K562 (cell line): ENCODE data around the gene NCAM2. TPM values are rescaled to one million over a fixed set of nuclear protein-coding genes. Genes with fewer than 3 reads are reported as not detected.

Experiments used
- ATAC-seq: fragments of 200-7000 bp; cut with Tn5 transposase; 3 replicates; pipeline ENCODE4 v1.9.1; 2020; ENCODE audit warnings: moderate library complexity
- BruUV-seq: library from RNA; stranded (reverse); fragments of 400-500 nt; replicated peaks from 2 replicates; lab custom pipeline; 2021; lab: Mats Ljungman, UMichigan
- CTCF ChIA-PET: fragments of 300-600 bp; formaldehyde crosslinking; extraction: SDS; loops from one replicate; lab custom pipeline; 2021; ENCODE audit warnings: low intra/inter-chr PET ratio; lab: Yijun Ruan, JAX
- POLR2A ChIA-PET: fragments of 300-600, 350-650 bp; sonication (Branson Sonifier 250); formaldehyde crosslinking; extraction: SDS; loops from one replicate; lab custom pipeline; 2021; ENCODE audit warnings: antibody characterized with exemption, inconsistent platforms; lab: Yijun Ruan, JAX
- DNase-seq, 4 experiments: peaks; one replicate each; pipeline versions ENCODE4 v3.0.0 to v3.0.0-alpha.2; 2011 to 2018; ENCODE audit warnings: low spot score in 3 of 4, mixed read lengths in 3 of 4; ENCODE audit errors: extremely low read depth in 1 of 4
- FAIRE-seq: peaks from 2 replicates; lab custom pipeline; 2011; peaks lifted over from hg19 to GRCh38; lab: Jason Lieb, UNC
- H2AFZ ChIP-seq: 2 replicates; pipeline ENCODE4 v1.6.0; 2011; ENCODE audit warnings: low read depth, low read length, control low read depth, inconsistent platforms
- H3K27ac ChIP-seq: fragments of 200-600 bp; 3 replicates; pipeline ENCODE4 v1.8.0; 2011; ENCODE audit warnings: low read depth, mild to moderate bottlenecking, control low read depth, inconsistent platforms, low read length, moderate library complexity, mixed read lengths; ENCODE audit errors: extremely low read depth
- H3K27me3 ChIP-seq, 2 experiments: fragments of 300-600 bp in 1 of 2; 2 replicates in 1 of 2; 3 replicates in 1 of 2; pipeline versions ENCODE4 v1.6.0 to v1.8.0; 2011; ENCODE audit warnings: inconsistent platforms in 2 of 2, low read length in 2 of 2, mild to moderate bottlenecking in 1 of 2, mixed read lengths in 1 of 2, moderate library complexity in 1 of 2; ENCODE audit not compliant: control insufficient read depth in 2 of 2, insufficient read depth in 2 of 2
- H3K36me3 ChIP-seq: fragments of 300-600 bp; 3 replicates; pipeline ENCODE4 v1.8.0; 2011; ENCODE audit warnings: mild to moderate bottlenecking, low read length, inconsistent platforms; ENCODE audit not compliant: control insufficient read depth, insufficient read depth
- H3K4me1 ChIP-seq, 2 experiments: fragments of 200-600 bp in 1 of 2; replicated peaks in 1 of 2; 2 replicates in 1 of 2; 3 replicates in 1 of 2; pipeline versions ENCODE4 v1.5.1 to v1.8.0; 2011; ENCODE audit warnings: inconsistent platforms in 2 of 2, low read length in 2 of 2, mild to moderate bottlenecking in 1 of 2, mixed read lengths in 1 of 2, moderate library complexity in 1 of 2; ENCODE audit not compliant: control insufficient read depth in 2 of 2, insufficient read depth in 2 of 2
- H3K4me2 ChIP-seq: 2 replicates; pipeline ENCODE4 v1.6.1; 2011; ENCODE audit warnings: low read length, control low read depth, inconsistent platforms, mixed read lengths; ENCODE audit not compliant: insufficient read depth
- H3K4me3 ChIP-seq: fragments of 200-600 bp; sonication (generic), shearing (Covaris generic); 2 replicates; pipeline ENCODE4 v1.5.1; 2016; ENCODE audit warnings: control low read depth, inconsistent platforms
- H3K79me2 ChIP-seq: fragments of 200-600 bp; 3 replicates; pipeline ENCODE4 v1.8.0; 2011; ENCODE audit warnings: low read length, inconsistent platforms; ENCODE audit not compliant: control insufficient read depth, insufficient read depth
- H3K9ac ChIP-seq, 2 experiments: 2 replicates each; pipeline versions ENCODE4 v1.6.0 to v1.6.1; 2011; ENCODE audit warnings: low read depth in 2 of 2, low read length in 2 of 2, control low read depth in 1 of 2, inconsistent platforms in 1 of 2, mild to moderate bottlenecking in 1 of 2, mixed read lengths in 1 of 2; ENCODE audit not compliant: insufficient read depth in 1 of 2
- H3K9me1 ChIP-seq: one replicate; pipeline ENCODE4 v1.6.0; 2011; ENCODE audit warnings: inconsistent platforms, mild to moderate bottlenecking, low read length, moderate library complexity; ENCODE audit not compliant: control insufficient read depth, insufficient read depth
- H3K9me3 ChIP-seq: replicated peaks from 2 replicates; pipeline ENCODE4 v1.5.1; 2011; ENCODE audit warnings: low read depth, low read length, inconsistent platforms; ENCODE audit not compliant: control insufficient read depth, insufficient read depth
- H4K20me1 ChIP-seq: replicated peaks from 2 replicates; pipeline ENCODE4 v1.6.1; 2011; ENCODE audit warnings: low read length, inconsistent platforms, mixed read lengths; ENCODE audit not compliant: control insufficient read depth, insufficient read depth
- CBX8 ChIP-seq: fragments of 200-600 bp; sonication (generic); IDR thresholded peaks from 2 replicates; pipeline ENCODE4 v1.6.1; 2012; ENCODE audit warnings: borderline replicate concordance, mixed run types, low read depth, mild to moderate bottlenecking, moderate library complexity, mixed read lengths, low read length, control low read depth, inconsistent platforms; ENCODE audit not compliant: poor library complexity, severe bottlenecking; ENCODE audit errors: extremely low read depth
- PHB ChIP-seq: fragments of 250-450 bp; sonication (Bioruptor Pico); IDR thresholded peaks from 2 replicates; pipeline ENCODE4 v1.5.0; 2021
- RBM15 ChIP-seq: fragments of 200-400 bp; formaldehyde crosslinking; IDR thresholded peaks from 2 replicates; pipeline ENCODE4 v1.6.1; 2018; ENCODE audit warnings: mild to moderate bottlenecking, low read length, moderate library complexity; ENCODE audit not compliant: insufficient read depth
- RUNX1 ChIP-seq: sonication (generic); IDR thresholded peaks from 2 replicates; pipeline ENCODE4 v1.6.1; 2016; ENCODE audit warnings: antibody characterized with exemption, low read depth
- ZKSCAN8 ChIP-seq: fragments of 200-800 bp; sonication (Bioruptor generic); IDR thresholded peaks from 2 replicates; pipeline ENCODE4 v1.6.1; 2016; ENCODE audit warnings: missing genetic modification characterization, missing compliant biosample characterization
- ZNF143 ChIP-seq: sonication (generic); formaldehyde crosslinking; IDR thresholded peaks from 2 replicates; pipeline ENCODE4 v1.9.0; 2022; ENCODE audit warnings: mild to moderate bottlenecking, missing genetic modification reagents
- ZNF384 ChIP-seq: IDR thresholded peaks from 2 replicates; pipeline ENCODE4 v1.6.1; 2012; ENCODE audit warnings: low read depth, low read length, improper control_type of control experiment
- ZNF395 ChIP-seq: fragments of 200-800 bp; sonication (Bioruptor generic); IDR thresholded peaks from 2 replicates; pipeline ENCODE4 v1.6.1; 2017; ENCODE audit warnings: missing genetic modification characterization, missing compliant biosample characterization
- ZSCAN32 ChIP-seq: fragments of 450-650 bp; formaldehyde crosslinking; IDR thresholded peaks from 2 replicates; pipeline ENCODE4 v1.4.0; 2020; ENCODE audit warnings: mild to moderate bottlenecking, moderate library complexity
- WGBS: fragments of 100-300 bp; shearing (Covaris generic); methylation state at CpG from one replicate; pipeline ENCODE4 v1.1.6; 2016; ENCODE audit warnings: low coverage, mixed read lengths; ENCODE audit not compliant: insufficient coverage; ENCODE audit errors: missing lambda C conversion rate; 5-methylcytosine and 5-hydroxymethylcytosine counted together
- in situ Hi-C: fragments of 300-500 bp; cut with MboI; formaldehyde crosslinking; loops from 4 replicates; pipeline ENCODE4 v1.15.0; 2018; ENCODE audit warnings: inconsistent platforms, mixed read lengths
- intact Hi-C: fragments of 100-400 bp; cut with micrococcal nuclease; formaldehyde crosslinking; loops from 2 replicates; pipeline ENCODE4 v1.14.2; 2022
- polyA plus RNA-seq, 8 experiments: library from polyadenylated mRNA; depleted of rRNA in 4 of 8; stranded (reverse) in 5 of 8; unstranded in 3 of 8; fragments of >200 nt; fragmentation: Nextera tagmentation in 2 of 8; fragmentation: Illumina TruSeq in 1 of 8; extraction: Ambion mirVana in 2 of 8; extraction: Trizol in 1 of 8; gene quantifications; 2 replicates each; pipeline versions ENCODE4 v1.2.1 to v1.2.3, GENCODE V29; 2011 to 2014; ENCODE audit warnings: inconsistent platforms in 1 of 8, missing spikeins in 1 of 8
- total RNA-seq, 7 experiments: library from RNA; depleted of rRNA in 6 of 7; stranded (reverse); fragments of >200 nt in 6 of 7; fragmentation: Illumina TruSeq in 2 of 7; extraction: Trizol in 2 of 7; gene quantifications; 2 replicates each; pipeline versions ENCODE4 v1.2.1 to v1.2.3, GENCODE V29; 2011 to 2021; ENCODE audit warnings: low replicate concordance in 1 of 7

The NCAM2 gene
- total and polyA plus RNA-seq, 9 of the 15 experiments (the other 6 are each of a cell fraction or from before 2014, with no cell fraction given): 14.0 to 58.2 (median 27.8) TPM

- TF ChIP-seq ZKSCAN8 (CRISPR knock-in tag) (no peak), ZNF395 (no peak), RBM15 (no peak), ZSCAN32 (CRISPR knock-in tag) (no peak), RUNX1 (no peak), PHB (CRISPR knock-in tag) (no peak)
- TF ChIP-seq, all 486 proteins: peak for 0
Observed at GRCh38 chr21:21028275-21028820, 30.1 kb downstream of the NCAM2 start (continued).

DNA sequence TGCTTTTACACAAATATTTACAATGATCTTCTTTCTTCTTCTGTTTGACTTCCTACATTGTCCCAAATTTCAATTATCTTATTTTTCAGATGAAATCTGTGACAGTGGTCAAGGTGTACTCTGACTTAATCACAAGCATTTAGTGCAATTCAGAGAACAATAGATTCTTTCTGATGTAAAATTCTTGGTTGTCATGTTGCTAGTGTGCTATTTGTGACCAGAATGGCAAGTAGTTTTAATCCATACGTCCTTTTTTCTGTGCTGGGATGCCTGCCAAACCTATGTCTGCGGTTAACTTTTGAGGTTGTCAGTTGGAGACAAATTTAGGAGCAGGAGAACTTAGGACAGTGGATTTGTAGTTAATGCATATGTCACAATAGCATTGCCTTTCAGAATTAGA lies 31.0 kb downstream of the NCAM2 start:
- Histone ChIP-seq H3K9ac (no peak overlapping the region), H3K79me2 (no peaks in the 10 kb centered on the region), H3K4me2 (no peak overlapping the region), H3K36me3 (no peaks in the 10 kb centered on the region), H3K4me3 (no peak overlapping the region), H2AFZ (no peak overlapping the region), H3K27ac (no peak overlapping the region), H4K20me1 (no peaks in the 10 kb centered on the region), H3K9me3 (no peaks in the 10 kb centered on the region), H3K27me3 (no peaks in the 10 kb centered on the region), H3K9me1 (no peaks in the 10 kb centered on the region), H3K4me1 (no peaks in the 10 kb centered on the region; a peak in 1 of 5 replicates)
- ChIA-PET CTCF (no interaction called here), POLR2A (no interaction called here)
- BruUV-seq: no TSS peak
- WGBS: 0% methylated on average over 2 of the region's 2 CpGs
- in situ Hi-C loops (no loop called here), intact Hi-C loops (no loop called here)
- DNase-seq (peak in 1 of 4 experiments; percentile 20), ATAC-seq (no peak), FAIRE-seq (no peak)
- TF ChIP-seq ZNF143 (CRISPR knock-in tag): no peak
- TF ChIP-seq CBX8: no peak
- no peak for TF ChIP-seq ZNF384
